Keratinocyte (primary cell): Measurements from ENCODE around the gene SLC2A9.

ENCODE experiments used
- CTCF ChIP-seq, 3 experiments: IDR thresholded peaks in 1 of 3; conservative IDR thresholded peaks in 1 of 3; optimal IDR thresholded peaks in 1 of 3; 2 replicates in 2 of 3; 3 replicates in 1 of 3; pipeline versions ENCODE3 to v1.5.1; 2011; ENCODE audit warnings: low read length in 3 of 3, mild to moderate bottlenecking in 3 of 3, moderate library complexity in 2 of 3, control low read depth in 1 of 3, inconsistent platforms in 1 of 3; ENCODE audit not compliant: insufficient read depth in 2 of 3; ENCODE audit errors: extremely low read depth in 1 of 3
- EZH2 ChIP-seq: IDR thresholded peaks from one replicate; pipeline ENCODE4 v1.6.1; 2012; ENCODE audit warnings: inconsistent platforms, mild to moderate bottlenecking, low read length, moderate library complexity

DNA sequence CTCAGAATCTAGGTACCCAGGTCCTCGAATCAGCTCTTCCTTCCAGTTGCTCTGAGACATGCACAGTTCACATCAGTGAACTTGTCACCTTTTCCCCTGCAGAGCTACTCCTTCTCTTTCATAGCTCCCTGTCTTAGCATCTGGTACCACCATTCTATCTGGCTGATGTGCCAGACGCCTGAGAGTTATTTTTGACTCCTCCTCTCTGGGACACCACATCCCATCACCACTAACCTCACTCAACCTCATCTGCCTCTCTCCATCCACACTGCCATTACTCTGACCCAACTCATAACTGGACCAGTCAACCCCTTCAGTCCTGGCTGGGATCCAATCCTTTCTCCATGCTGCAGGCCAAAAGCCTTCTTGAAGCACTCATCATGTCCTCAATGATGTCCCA lies 44.5 kb downstream of the SLC2A9 start:
- TF ChIP-seq CTCF (optimal IDR thresholded peaks at IDR 0.05 in 1 of 3, IDR thresholded peaks at IDR 0.05 in 1 of 3, conservative IDR thresholded peaks at IDR 0.05 in 1 of 3; ENCODE audit: extremely low read depth in 1 of 3, insufficient read depth in 2 of 3, low read length in 3 of 3) (no peak), EZH2 (no peak)
